Activated effector memory CD4-positive, alpha-beta T cell treated with Interleukin-2 at 50 U/mL for 16 hours (primary cell): ENCODE measurements around the gene SMC4.
"Not testable (repeated sequence)": the region's sequence is repeated elsewhere in the genome, so short reads cannot be mapped to it uniquely, and the experiment has no call there.

Experiments used
- DNase-seq: peaks from one replicate; pipeline ENCODE4 v3.0.0-alpha.2; 2020

SMC4 gene

GRCh38 chr3:160399125-160400029, at the start of gene SMC4, which contains the start of gene IFT80:
TSS of gene SMC4 (plus strand) at chr3:160399650. CDS start at chr3:160400827, 1,177 bp downstream.
TSS of gene IFT80 (minus strand) at chr3:160399225. CDS start at chr3:160384600, 14,625 bp downstream.
- DNase-seq: peak; percentile 92

GRCh38 chr3:160355826-160356225, 43.6 kb upstream of the SMC4 start:
- no peak for DNase-seq

GRCh38 chr3:160362896-160363295, 36.6 kb upstream of the SMC4 start:
- not testable (repeated sequence) for DNase-seq

GRCh38 chr3:160365869-160366522, 33.5 kb upstream of the SMC4 start:
- DNase-seq: no peak

GRCh38 chr3:160368804-160369203, 30.6 kb upstream of the SMC4 start:
- DNase-seq: no peak

- no peak for DNase-seq
Measured at GRCh38 chr3:160369784-160370183, 29.7 kb upstream of the SMC4 start.

- no peak for DNase-seq
Measured at GRCh38 chr3:160370987-160371857, 28.2 kb upstream of the SMC4 start.

GRCh38 chr3:160372780-160373179, 26.7 kb upstream of the SMC4 start:
- DNase-seq: no peak

- no peak for DNase-seq
Measured at GRCh38 chr3:160373655-160374054, 25.8 kb upstream of the SMC4 start.

GRCh38 chr3:160374472-160374871, 25.0 kb upstream of the SMC4 start:
- no peak for DNase-seq

GRCh38 chr3:160374925-160375324, 24.5 kb upstream of the SMC4 start:
- no peak for DNase-seq

GRCh38 chr3:160376681-160377080, 22.8 kb upstream of the SMC4 start:
- DNase-seq: no peak

GRCh38 chr3:160378331-160379109, 20.9 kb upstream of the SMC4 start:
- DNase-seq: no peak

- no peak for DNase-seq
Measured at GRCh38 chr3:160379628-160380214, 19.7 kb upstream of the SMC4 start.

GRCh38 chr3:160381470-160381869, 18.0 kb upstream of the SMC4 start:
- no peak for DNase-seq

- DNase-seq: no peak
Measured at GRCh38 chr3:160384639-160385318, 14.7 kb upstream of the SMC4 start.

GRCh38 chr3:160390565-160391138, 8.8 kb upstream of the SMC4 start:
- no peak for DNase-seq

GRCh38 chr3:160392798-160393197, 6.7 kb upstream of the SMC4 start:
- no peak for DNase-seq

GRCh38 chr3:160393346-160394008, 6.0 kb upstream of the SMC4 start:
- no peak for DNase-seq

GRCh38 chr3:160394009-160394392, 5.4 kb upstream of the SMC4 start:
- DNase-seq: no peak
